Hepatocyte (in vitro differentiated cells): Measurements from ENCODE around the gene PKP4. TPM values are rescaled to one million over a fixed set of nuclear protein-coding genes. Genes with fewer than 3 reads are reported as not detected.

Experiments
- DNase-seq: peaks from one replicate; pipeline ENCODE4 v3.0.0-alpha.2; 2016; ENCODE audit warnings: low spot score
- H2AFZ ChIP-seq: fragments of 200-600 bp; sonication (generic); 2 replicates; pipeline ENCODE4 v1.6.0; 2016; ENCODE audit warnings: antibody characterized with exemption, mild to moderate bottlenecking
- H3K27ac ChIP-seq: fragments of 200-600 bp; sonication (generic); 2 replicates; pipeline ENCODE4 v1.5.1; 2016; ENCODE audit warnings: mild to moderate bottlenecking
- H3K27me3 ChIP-seq: fragments of 200-600 bp; sonication (generic); 2 replicates; pipeline ENCODE4 v1.6.1; 2016
- H3K36me3 ChIP-seq: fragments of 200-600 bp; sonication (generic); replicated peaks from 2 replicates; pipeline ENCODE4 v1.5.1; 2016; ENCODE audit warnings: low read depth; ENCODE audit not compliant: insufficient read depth
- H3K4me1 ChIP-seq: fragments of 200-600 bp; sonication (generic); 2 replicates; pipeline ENCODE4 v1.5.1; 2016; ENCODE audit warnings: mild to moderate bottlenecking, moderate library complexity; ENCODE audit not compliant: insufficient read depth
- H3K4me2 ChIP-seq: fragments of 200-600 bp; sonication (generic); 2 replicates; pipeline ENCODE4 v1.6.0; 2016
- H3K4me3 ChIP-seq: fragments of 200-600 bp; sonication (generic); 2 replicates; pipeline ENCODE4 v1.5.1; 2016; ENCODE audit warnings: mild to moderate bottlenecking
- H3K79me2 ChIP-seq: fragments of 200-600 bp; sonication (generic); 2 replicates; pipeline ENCODE4 v1.6.0; 2017; ENCODE audit warnings: mild to moderate bottlenecking
- H3K9me2 ChIP-seq: fragments of 200-600 bp; sonication (generic); replicated peaks from 2 replicates; pipeline ENCODE4 v1.6.0; 2017; ENCODE audit warnings: mild to moderate bottlenecking; ENCODE audit not compliant: insufficient read depth
- H3K9me3 ChIP-seq: fragments of 200-600 bp; sonication (generic); 2 replicates; pipeline ENCODE4 v1.5.1; 2016; ENCODE audit warnings: low read depth, mild to moderate bottlenecking
- H4K20me1 ChIP-seq: fragments of 200-600 bp; sonication (generic); 2 replicates; pipeline ENCODE4 v1.6.0; 2016; ENCODE audit warnings: mild to moderate bottlenecking; ENCODE audit not compliant: insufficient read depth, poor library complexity, severe bottlenecking
- CTCF ChIP-seq: fragments of 200-600 bp; sonication (generic); IDR thresholded peaks from 2 replicates; pipeline ENCODE4 v1.5.1; 2016; ENCODE audit warnings: antibody characterized with exemption, mild to moderate bottlenecking; ENCODE audit not compliant: poor library complexity
- EZH2 ChIP-seq: fragments of 200-600 bp; sonication (generic); IDR thresholded peaks from 2 replicates; pipeline ENCODE4 v1.6.1; 2016; ENCODE audit warnings: antibody characterized with exemption, mild to moderate bottlenecking, borderline replicate concordance
- EZH2phosphoT487 ChIP-seq: fragments of 200-600 bp; sonication (generic); IDR thresholded peaks from one replicate; pipeline ENCODE4 v1.6.1; 2018; ENCODE audit warnings: antibody characterized with exemption, mild to moderate bottlenecking, low read depth, moderate library complexity; ENCODE audit not compliant: unreplicated experiment, severe bottlenecking
- WGBS: methylation state at CpG from one replicate; pipeline ENCODE4 v1.1.6; 2016; ENCODE audit warnings: low lambda C conversion rate; ENCODE audit errors: missing lambda C conversion rate; 5-methylcytosine and 5-hydroxymethylcytosine counted together
- polyA plus RNA-seq: library from polyadenylated mRNA; unstranded; fragments of >200 nt; fragmentation: Nextera tagmentation; extraction: Ambion mirVana; gene quantifications from 2 replicates; pipeline ENCODE4 v1.2.1, GENCODE V29; 2016
- total RNA-seq: library from RNA; depleted of rRNA; stranded (reverse); fragments of >200 nt; gene quantifications from 2 replicates; pipeline ENCODE4 v1.2.3, GENCODE V29; 2014

Gene PKP4
- total and polyA plus RNA-seq, 2 experiments from 2014 or later: 10.6 to 32.2 TPM

GRCh38 chr2:158714420-158714819 is 257.7 kb downstream of the PKP4 start:
- no peak overlapping the region for H3K27ac ChIP-seq
- no peak overlapping the region for H3K4me2 ChIP-seq
- no peaks in the 10 kb centered on the region for H3K9me2 ChIP-seq
- no peak overlapping the region for H2AFZ ChIP-seq
- peaks cover 5% of the 10 kb centered on the region for H3K4me1 ChIP-seq
- no peaks in the 10 kb centered on the region for H3K36me3 ChIP-seq
- H3K4me3 ChIP-seq: no peak overlapping the region
- no peaks in the 10 kb centered on the region for H3K27me3 ChIP-seq
- TF ChIP-seq EZH2phosphoT487 (no peak), EZH2 (no peak), CTCF (no peak)
- H4K20me1 ChIP-seq: no peaks in the 10 kb centered on the region
- DNase-seq: no peak
- peaks cover 6% of the 10 kb centered on the region for H3K9me3 ChIP-seq
- H3K79me2 ChIP-seq: no peaks in the 10 kb centered on the region
- WGBS: 85% methylated on average over 4 of the region's 4 CpGs

- H3K9me2 ChIP-seq: no peaks in the 10 kb centered on the region
- no peak overlapping the region for H3K4me3 ChIP-seq
- peaks cover 6% of the 10 kb centered on the region for H3K9me3 ChIP-seq
- H3K36me3 ChIP-seq: no peaks in the 10 kb centered on the region
- no peaks in the 10 kb centered on the region for H4K20me1 ChIP-seq
- H3K4me1 ChIP-seq: peaks cover 5% of the 10 kb centered on the region
- no peak overlapping the region for H3K4me2 ChIP-seq
- H3K27ac ChIP-seq: no peak overlapping the region
- H3K27me3 ChIP-seq: no peaks in the 10 kb centered on the region
- no peak overlapping the region for H2AFZ ChIP-seq
- 100% methylated on average over 1 of the region's 1 CpG for WGBS
- TF ChIP-seq EZH2phosphoT487 (no peak), EZH2 (no peak), CTCF (no peak)
- DNase-seq: no peak
- no peaks in the 10 kb centered on the region for H3K79me2 ChIP-seq
These were observed 258.6 kb downstream of the PKP4 start for GRCh38 chr2:158715357-158715756.

- no peak overlapping the region for H2AFZ ChIP-seq
- TF ChIP-seq EZH2phosphoT487 (no peak), CTCF (no peak), EZH2 (no peak)
These were observed 259.5 kb downstream of the PKP4 start for GRCh38 chr2:158716121-158716791.

More at GRCh38 chr2:158716121-158716791, 259.5 kb downstream of the PKP4 start:
- WGBS: 81% methylated on average over 5 of the region's 5 CpGs
- H3K36me3 ChIP-seq: no peaks in the 10 kb centered on the region
- H4K20me1 ChIP-seq: no peaks in the 10 kb centered on the region
- no peaks in the 10 kb centered on the region for H3K27me3 ChIP-seq
- H3K9me2 ChIP-seq: no peaks in the 10 kb centered on the region
- DNase-seq: no peak
- H3K79me2 ChIP-seq: no peaks in the 10 kb centered on the region
- H3K27ac ChIP-seq: no peak overlapping the region
- H3K4me1 ChIP-seq: peaks cover 5% of the 10 kb centered on the region
- no peak overlapping the region for H3K4me3 ChIP-seq
- H3K4me2 ChIP-seq: no peak overlapping the region
- peaks cover 6% of the 10 kb centered on the region for H3K9me3 ChIP-seq
